H1 (cell line): ENCODE data around the gene RXFP4. TPM values are rescaled to one million over a fixed set of nuclear protein-coding genes. Genes with fewer than 3 reads are reported as not detected.

ENCODE experiments used
- ASH2L ChIP-seq: fragments of 200-600, 300-600 bp; sonication (generic); IDR thresholded peaks from one replicate; pipeline ENCODE4 v1.7.1; 2017; ENCODE audit warnings: low read length
- BACH1 ChIP-seq: IDR thresholded peaks from 2 replicates; pipeline ENCODE4 v1.6.1; 2012; ENCODE audit warnings: low read length, improper control_type of control experiment
- CHD1 ChIP-seq: IDR thresholded peaks from 2 replicates; pipeline ENCODE4 v1.6.1; 2012; ENCODE audit warnings: low read depth, low read length, improper control_type of control experiment
- CHD2 ChIP-seq: IDR thresholded peaks from 2 replicates; pipeline ENCODE4 v1.6.1; 2012; ENCODE audit warnings: low read length, improper control_type of control experiment
- CREB1 ChIP-seq: IDR thresholded peaks from 2 replicates; pipeline ENCODE4 v1.6.1; 2012; ENCODE audit warnings: inconsistent platforms
- GABPA ChIP-seq: IDR thresholded peaks from 2 replicates; pipeline ENCODE4 v1.6.1; 2011; ENCODE audit warnings: mild to moderate bottlenecking, low read length, moderate library complexity, borderline replicate concordance; ENCODE audit not compliant: insufficient read depth
- GTF2F1 ChIP-seq: IDR thresholded peaks from 2 replicates; pipeline ENCODE4 v1.6.1; 2012; ENCODE audit warnings: low read depth, low read length, improper control_type of control experiment, borderline replicate concordance
- JUN ChIP-seq: IDR thresholded peaks from 2 replicates; pipeline ENCODE4 v1.6.1; 2011; ENCODE audit warnings: low read depth, mild to moderate bottlenecking, improper control_type of control experiment, low read length
- KDM1A ChIP-seq: fragments of 200-600, 300-600 bp; sonication (generic); IDR thresholded peaks from 2 replicates; pipeline ENCODE4 v1.7.1; 2016; ENCODE audit warnings: mild to moderate bottlenecking, low read length, borderline replicate concordance
- KDM4A ChIP-seq: IDR thresholded peaks from one replicate; pipeline ENCODE4 v1.7.1; 2012; ENCODE audit warnings: low read depth, mild to moderate bottlenecking, moderate library complexity, low read length, inconsistent platforms; ENCODE audit not compliant: severe bottlenecking
- POLR2A ChIP-seq, 2 experiments: IDR thresholded peaks; 1 replicate in 1 of 2; 2 replicates in 1 of 2; pipeline ENCODE4 v1.6.1; 2011; ENCODE audit warnings: low read depth in 2 of 2, low read length in 2 of 2, mild to moderate bottlenecking in 2 of 2; ENCODE audit errors: control extremely low read depth in 1 of 2
- POU5F1 ChIP-seq: IDR thresholded peaks from 2 replicates; pipeline ENCODE4 v1.6.1; 2011; ENCODE audit warnings: low read depth, mild to moderate bottlenecking, low read length, moderate library complexity
- RXRA ChIP-seq: IDR thresholded peaks from 2 replicates; pipeline ENCODE4 v1.6.1; 2011; ENCODE audit warnings: low read depth, mild to moderate bottlenecking, low read length, moderate library complexity; ENCODE audit not compliant: insufficient read depth
- SAP30 ChIP-seq: fragments of 300-600 bp; sonication (generic); IDR thresholded peaks from 2 replicates; pipeline ENCODE4 v1.7.1; 2012; ENCODE audit warnings: low read length, moderate library complexity, mild to moderate bottlenecking, inconsistent platforms; ENCODE audit not compliant: insufficient read depth, insufficient replicate concordance
- SIN3A ChIP-seq, 2 experiments: IDR thresholded peaks in 1 of 2; conservative IDR thresholded peaks in 1 of 2; 2 replicates each; pipeline ENCODE4 v1.6.1; 2011 to 2012; ENCODE audit warnings: low read length in 2 of 2, improper control_type of control experiment in 1 of 2, low read depth in 1 of 2, mild to moderate bottlenecking in 1 of 2
- SIX5 ChIP-seq: IDR thresholded peaks from 2 replicates; pipeline ENCODE4 v1.6.1; 2011; ENCODE audit warnings: mild to moderate bottlenecking, low read depth, low read length
- SP1 ChIP-seq: IDR thresholded peaks from 2 replicates; pipeline ENCODE4 v1.6.1; 2011; ENCODE audit warnings: low read depth, low read length
- SUZ12 ChIP-seq: fragments of 200-600 bp; sonication (generic); IDR thresholded peaks from 2 replicates; pipeline ENCODE4 v1.6.1; 2012; ENCODE audit warnings: mild to moderate bottlenecking, inconsistent platforms, low read length, moderate library complexity, mixed read lengths
- TCF12 ChIP-seq: IDR thresholded peaks from 2 replicates; pipeline ENCODE4 v1.6.1; 2011; ENCODE audit warnings: low read depth, mild to moderate bottlenecking, low read length
- polyA plus RNA-seq, 7 experiments: library from polyadenylated mRNA; depleted of rRNA in 3 of 7; stranded (reverse) in 5 of 7; unstranded in 2 of 7; fragments of >200 nt in 5 of 7; fragments of 200-250 nt in 2 of 7; gene quantifications; 1 replicate in 5 of 7; 2 replicates in 1 of 7; 4 replicates in 1 of 7; pipeline versions ENCODE4 v1.2.1 to v1.2.3, GENCODE V29; 2011 to 2013; ENCODE audit warnings: missing spikeins in 2 of 7, mixed read lengths in 2 of 7
- total RNA-seq: library from RNA; stranded (reverse); fragmentation: NEBNext Ultra II Directional; extraction: Animal tissue kit (Norgen Biotek cat#: 25700); gene quantifications from 2 replicates; pipeline ENCODE4 v1.2.1, GENCODE V29; 2021
- TF ChIP-seq, protein P1 (sequence below): IDR thresholded peaks from 2 replicates; pipeline ENCODE4 v1.6.1; 2012; ENCODE audit warnings: inconsistent platforms
- TF ChIP-seq, protein P2 (sequence below), 3 experiments: IDR thresholded peaks; 1 replicate in 2 of 3; 2 replicates in 1 of 3; pipeline versions ENCODE4 v1.5.1 to v1.6.1; 2011; ENCODE audit warnings: low read length in 3 of 3, mild to moderate bottlenecking in 3 of 3, inconsistent platforms in 2 of 3, low read depth in 1 of 3, moderate library complexity in 1 of 3; ENCODE audit not compliant: insufficient read depth in 1 of 3; ENCODE audit errors: control extremely low read depth in 1 of 3
- TF ChIP-seq, protein P3 (sequence below): IDR thresholded peaks from 2 replicates; pipeline ENCODE4 v1.6.1; 2012; ENCODE audit warnings: inconsistent platforms

RXFP4 gene
- total and polyA plus RNA-seq, 2 of the 8 experiments (the other 6 are each of a cell fraction or from before 2014, with no cell fraction given): not detected

DNA sequence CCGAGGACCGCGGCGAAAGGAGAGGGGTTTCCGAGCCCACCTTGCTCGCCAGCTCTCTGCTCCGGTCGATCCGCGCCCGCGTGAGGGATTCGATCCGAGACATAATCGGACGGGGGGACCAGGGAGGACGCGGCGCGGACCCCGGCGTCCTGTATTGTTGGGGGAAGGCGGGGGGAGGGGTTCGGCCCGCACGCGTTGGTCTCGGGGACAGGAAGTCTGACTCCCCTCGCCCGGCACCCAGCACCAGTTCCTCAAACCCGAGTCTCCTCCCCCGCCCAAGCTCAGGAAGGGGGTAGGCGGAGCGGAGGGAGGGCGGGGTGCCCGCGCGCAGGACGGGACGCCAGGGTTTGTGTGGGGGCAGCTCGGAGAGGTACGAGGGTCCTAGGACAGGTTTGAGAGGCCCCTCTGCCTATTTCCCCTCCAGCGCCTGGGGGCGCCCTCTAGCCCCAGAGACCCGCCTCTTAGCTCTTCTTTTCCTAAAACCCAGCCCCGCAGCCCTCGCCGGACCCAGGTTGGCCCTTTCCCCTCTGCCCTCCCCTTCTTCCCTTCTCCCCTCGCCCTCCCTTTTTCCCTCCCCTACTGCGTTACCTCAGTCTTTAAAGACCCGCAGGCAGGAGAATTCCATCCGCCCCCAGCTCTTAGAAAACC is 37.0 kb downstream of the RXFP4 start, which contains the start of gene ARHGEF2 (continued):
- TF ChIP-seq GABPA (peak; percentile 12; the same call in 1 of the 2 replicates), POU5F1 (no peak), SUZ12 (no peak; the same call in 1 of the 2 replicates), KDM4A (peak; percentile 57), JUN (peak; percentile 40; the same call in 1 of the 2 replicates), BACH1 (no peak), CREB1 (peak; percentile 49; the same call in 1 of the 2 replicates), CHD1 (no peak), CHD2 (no peak), TCF12 (0 out of 2 replicates have a peak, but pooled peaks have one; percentile 15), SP1 (peak; percentile 64; the same call in 1 of the 2 replicates), POLR2A (IDR thresholded peaks at IDR 0.05; ENCODE audit: control extremely low read depth in 1 of 2, low read depth in 2 of 2, low read length in 2 of 2) (peak; percentile 55 to 63), SAP30 (no peak), RXRA (no peak), SIN3A (conservative IDR thresholded peaks at IDR 0.05 in 1 of 2, IDR thresholded peaks at IDR 0.05 in 1 of 2; ENCODE audit: low read depth in 1 of 2, low read length in 2 of 2) (peak; percentile 77 to 90; a peak in 3 of 4 replicates), KDM1A (peak; percentile 31; the same call in 1 of the 2 replicates), ASH2L (peak; percentile 62), GTF2F1 (no peak; the same call in 1 of the 2 replicates), SIX5 (no peak)
- TF ChIP-seq, protein P1, sequence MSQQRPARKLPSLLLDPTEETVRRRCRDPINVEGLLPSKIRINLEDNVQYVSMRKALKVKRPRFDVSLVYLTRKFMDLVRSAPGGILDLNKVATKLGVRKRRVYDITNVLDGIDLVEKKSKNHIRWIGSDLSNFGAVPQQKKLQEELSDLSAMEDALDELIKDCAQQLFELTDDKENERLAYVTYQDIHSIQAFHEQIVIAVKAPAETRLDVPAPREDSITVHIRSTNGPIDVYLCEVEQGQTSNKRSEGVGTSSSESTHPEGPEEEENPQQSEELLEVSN: no peak
- TF ChIP-seq, protein P2, sequence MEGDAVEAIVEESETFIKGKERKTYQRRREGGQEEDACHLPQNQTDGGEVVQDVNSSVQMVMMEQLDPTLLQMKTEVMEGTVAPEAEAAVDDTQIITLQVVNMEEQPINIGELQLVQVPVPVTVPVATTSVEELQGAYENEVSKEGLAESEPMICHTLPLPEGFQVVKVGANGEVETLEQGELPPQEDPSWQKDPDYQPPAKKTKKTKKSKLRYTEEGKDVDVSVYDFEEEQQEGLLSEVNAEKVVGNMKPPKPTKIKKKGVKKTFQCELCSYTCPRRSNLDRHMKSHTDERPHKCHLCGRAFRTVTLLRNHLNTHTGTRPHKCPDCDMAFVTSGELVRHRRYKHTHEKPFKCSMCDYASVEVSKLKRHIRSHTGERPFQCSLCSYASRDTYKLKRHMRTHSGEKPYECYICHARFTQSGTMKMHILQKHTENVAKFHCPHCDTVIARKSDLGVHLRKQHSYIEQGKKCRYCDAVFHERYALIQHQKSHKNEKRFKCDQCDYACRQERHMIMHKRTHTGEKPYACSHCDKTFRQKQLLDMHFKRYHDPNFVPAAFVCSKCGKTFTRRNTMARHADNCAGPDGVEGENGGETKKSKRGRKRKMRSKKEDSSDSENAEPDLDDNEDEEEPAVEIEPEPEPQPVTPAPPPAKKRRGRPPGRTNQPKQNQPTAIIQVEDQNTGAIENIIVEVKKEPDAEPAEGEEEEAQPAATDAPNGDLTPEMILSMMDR (IDR thresholded peaks at IDR 0.05; ENCODE audit: control extremely low read depth in 1 of 3, insufficient read depth in 1 of 3, low read depth in 1 of 3, low read length in 3 of 3): peak; percentile 56 to 67 (median 65)
- TF ChIP-seq, protein P3, sequence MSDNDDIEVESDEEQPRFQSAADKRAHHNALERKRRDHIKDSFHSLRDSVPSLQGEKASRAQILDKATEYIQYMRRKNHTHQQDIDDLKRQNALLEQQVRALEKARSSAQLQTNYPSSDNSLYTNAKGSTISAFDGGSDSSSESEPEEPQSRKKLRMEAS: peak; percentile 61
